ENCODE data around the gene TMEM259. TPM values are rescaled to one million over a fixed set of nuclear protein-coding genes. Genes with fewer than 3 reads are reported as not detected.

Gene TMEM259
- total and polyA plus RNA-seq, 5 donors, result 127 to 164 (median 145) TPM

- WGBS, result 89% methylated on average over 77 of the region's 77 CpGs
- Histone ChIP-seq H3K27me3 (ENCODE audit: control insufficient read depth, insufficient read depth) (no peaks in the 10 kb centered on the region), H3K27ac (ENCODE audit: low read length) (no peak overlapping the region), H3K4me1 (ENCODE audit: control insufficient read depth, insufficient read depth, low read length) (no peaks in the 10 kb centered on the region), H3K9me3 (ENCODE audit: control insufficient read depth, low read length) (no peaks in the 10 kb centered on the region), H3K4me3 (ENCODE audit: low read length) (no peak overlapping the region)
- intact Hi-C loops (cut with DNase I), result loop anchor here in 1 of 4 donors (10.0 kb wide), 1 partner anchor 48 kb away; the partner anchor contains the start of gene POLR2E
- ATAC-seq, result peak in 1 of 2 donors; percentile 18
- DNase-seq, result peak in 2 of 3 donors; percentile 39 to 63
Observed at GRCh38 chr19:1046836-1047695, 26.1 kb upstream of the TMEM259 start.

- Histone ChIP-seq H3K4me3 (ENCODE audit: low read length) (no peak overlapping the region), H3K27me3 (ENCODE audit: control insufficient read depth, insufficient read depth) (no peaks in the 10 kb centered on the region), H3K27ac (ENCODE audit: low read length) (no peak overlapping the region), H3K9me3 (ENCODE audit: control insufficient read depth, low read length) (no peaks in the 10 kb centered on the region), H3K4me1 (ENCODE audit: control insufficient read depth, insufficient read depth, low read length) (no peaks in the 10 kb centered on the region)
- intact Hi-C loops (cut with DNase I), result loop anchor here in 1 of 4 donors (10.0 kb wide), 1 partner anchor 49 kb away; the partner anchor contains the start of gene POLR2E
- ATAC-seq (no peak), DNase-seq (no peak)
- WGBS, result 95% methylated on average over 33 of the region's 33 CpGs
Observed at GRCh38 chr19:1046117-1046626, 25.2 kb upstream of the TMEM259 start.

DNA sequence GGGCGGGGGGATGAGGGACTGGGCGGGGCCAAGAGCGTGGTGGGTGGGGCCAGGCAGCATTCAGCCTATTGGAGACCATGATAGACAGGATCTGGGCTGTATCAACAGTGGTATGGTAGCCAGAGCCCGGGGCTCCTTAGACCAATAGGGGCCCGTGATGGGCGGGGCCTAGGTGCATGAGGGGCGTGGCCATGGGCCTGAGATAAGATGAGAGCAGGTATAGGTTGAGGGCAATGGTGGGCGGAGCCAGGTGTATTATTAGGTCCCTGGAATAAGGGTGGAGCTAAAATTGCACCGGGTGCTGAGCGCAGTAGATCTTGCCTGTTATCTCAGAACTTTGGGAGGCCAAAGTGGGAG lies 24.3 kb upstream of the TMEM259 start:
- Histone ChIP-seq H3K27me3 (ENCODE audit: control insufficient read depth, insufficient read depth) (no peaks in the 10 kb centered on the region), H3K27ac (ENCODE audit: low read length) (no peak overlapping the region), H3K9me3 (ENCODE audit: control insufficient read depth, low read length) (no peaks in the 10 kb centered on the region), H3K4me1 (ENCODE audit: control insufficient read depth, insufficient read depth, low read length) (no peaks in the 10 kb centered on the region), H3K4me3 (ENCODE audit: low read length) (no peak overlapping the region)
- whole genome bisulfite sequencing, result 81% methylated on average over 10 of the region's 10 CpGs
- ATAC-seq (no peak), DNase-seq (no peak)
- intact Hi-C loops (cut with DNase I), result loop anchor here in 1 of 4 donors (10.0 kb wide), 1 partner anchor 50 kb away; the partner anchor contains the start of gene POLR2E

DNA sequence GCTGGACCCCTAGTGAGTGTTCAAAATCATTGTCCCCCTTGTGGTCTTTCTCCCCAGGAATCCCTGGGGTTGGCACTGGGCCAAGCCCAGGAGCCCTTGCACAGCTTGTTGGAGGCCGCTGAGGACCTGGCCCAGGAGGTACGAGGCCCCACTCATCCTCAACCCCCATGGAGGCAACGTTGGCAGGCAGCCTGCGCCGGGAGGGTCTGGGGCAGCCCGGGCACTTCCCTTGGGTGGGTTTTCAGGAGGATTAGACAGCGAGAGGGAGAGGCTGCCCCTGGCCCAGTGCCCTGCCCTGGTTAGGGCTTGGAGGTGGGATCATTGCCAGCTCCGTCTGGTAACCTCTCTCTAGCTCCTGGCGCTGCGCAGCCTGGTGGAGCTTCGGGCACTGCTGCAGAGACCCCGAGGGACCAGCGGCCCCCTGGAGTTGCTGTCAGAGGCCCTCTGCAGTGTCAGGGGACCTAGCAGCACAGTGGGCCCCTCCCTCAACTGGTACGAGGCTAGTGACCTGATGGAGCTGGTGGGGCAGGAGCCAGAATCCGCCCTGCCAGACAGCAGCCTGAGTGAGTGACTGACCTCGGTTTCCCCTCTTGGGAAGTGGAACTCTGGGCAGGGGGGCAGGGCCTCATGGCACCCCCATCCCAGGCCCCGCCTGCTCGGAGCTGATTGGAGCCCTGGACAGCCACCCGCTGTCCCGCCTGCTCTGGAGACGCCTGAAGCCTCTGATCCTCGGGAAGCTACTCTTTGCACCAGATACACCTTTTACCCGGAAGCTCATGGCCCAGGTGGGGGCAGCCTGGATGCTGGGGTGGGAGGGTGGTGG lies 22.0 kb upstream of the TMEM259 start:
- intact Hi-C loops (cut with DNase I), result loop anchor here in 1 of 4 donors (10.0 kb wide), 1 partner anchor 52 kb away; the partner anchor contains the start of gene POLR2E
- Histone ChIP-seq H3K27ac (ENCODE audit: low read length) (no peak overlapping the region), H3K27me3 (ENCODE audit: control insufficient read depth, insufficient read depth) (no peaks in the 10 kb centered on the region), H3K9me3 (ENCODE audit: control insufficient read depth, low read length) (no peaks in the 10 kb centered on the region), H3K4me3 (ENCODE audit: low read length) (no peak overlapping the region), H3K4me1 (ENCODE audit: control insufficient read depth, insufficient read depth, low read length) (no peaks in the 10 kb centered on the region)
- 56% methylated on average over 23 of the region's 23 CpGs for WGBS
- ATAC-seq (no peak), DNase-seq (peak in 2 of 3 donors; percentile 61 to 69)

DNA sequence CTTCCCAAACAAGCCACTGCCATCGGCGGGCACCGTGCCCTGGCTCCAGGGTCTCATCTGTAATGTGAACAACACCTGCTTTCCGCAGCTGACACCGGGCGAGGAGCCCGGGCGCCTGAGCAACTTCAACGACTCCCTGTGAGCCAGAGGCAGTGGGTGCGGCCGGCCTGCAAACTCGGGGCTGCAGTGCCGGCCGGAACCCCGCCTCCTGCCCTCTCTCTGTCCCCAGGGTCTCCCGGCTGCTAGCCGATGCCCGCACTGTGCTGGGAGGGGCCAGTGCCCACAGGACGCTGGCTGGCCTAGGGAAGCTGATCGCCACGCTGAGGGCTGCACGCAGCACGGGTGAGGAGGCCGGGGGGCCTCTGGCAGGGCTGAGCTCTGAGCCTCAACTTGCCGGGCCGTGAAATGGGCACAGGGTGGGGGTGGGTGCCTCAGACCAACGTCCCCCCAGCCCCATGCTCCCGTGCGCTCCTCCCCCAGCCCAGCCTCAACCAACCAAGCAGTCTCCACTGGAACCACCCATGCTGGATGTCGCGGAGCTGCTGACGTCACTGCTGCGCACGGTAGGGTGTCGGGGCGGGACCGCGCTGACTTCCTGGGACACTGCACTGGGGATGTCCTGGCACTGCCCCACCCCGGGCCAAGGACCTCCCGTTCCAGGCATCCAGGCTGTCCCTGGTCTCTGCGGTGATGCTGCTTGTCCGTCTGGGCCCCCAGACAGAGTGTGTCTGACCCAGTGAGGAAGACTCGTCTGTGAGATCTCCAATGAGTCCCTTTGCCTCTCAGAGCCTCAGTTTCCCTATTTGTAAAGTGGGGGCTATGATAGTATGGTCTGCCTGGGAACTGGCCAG lies 21.1 kb upstream of the TMEM259 start:
- 64% methylated on average over 43 of the region's 43 CpGs for WGBS
- no peaks in the 10 kb centered on the region for H3K27me3 ChIP-seq (ENCODE audit: control insufficient read depth, insufficient read depth)
- ATAC-seq (no peak), DNase-seq (peak in 2 of 3 donors; percentile 71 to 78)
- intact Hi-C loops (cut with DNase I), result loop anchor here in 1 of 4 donors (10.0 kb wide), 1 partner anchor 53 kb away; the partner anchor contains the start of gene POLR2E
- no peak overlapping the region for H3K4me3 ChIP-seq (ENCODE audit: low read length)
- H3K9me3 ChIP-seq (ENCODE audit: control insufficient read depth, low read length), result no peaks in the 10 kb centered on the region
- H3K4me1 ChIP-seq (ENCODE audit: control insufficient read depth, insufficient read depth, low read length), result no peaks in the 10 kb centered on the region
- no peak overlapping the region for H3K27ac ChIP-seq (ENCODE audit: low read length)

DNA sequence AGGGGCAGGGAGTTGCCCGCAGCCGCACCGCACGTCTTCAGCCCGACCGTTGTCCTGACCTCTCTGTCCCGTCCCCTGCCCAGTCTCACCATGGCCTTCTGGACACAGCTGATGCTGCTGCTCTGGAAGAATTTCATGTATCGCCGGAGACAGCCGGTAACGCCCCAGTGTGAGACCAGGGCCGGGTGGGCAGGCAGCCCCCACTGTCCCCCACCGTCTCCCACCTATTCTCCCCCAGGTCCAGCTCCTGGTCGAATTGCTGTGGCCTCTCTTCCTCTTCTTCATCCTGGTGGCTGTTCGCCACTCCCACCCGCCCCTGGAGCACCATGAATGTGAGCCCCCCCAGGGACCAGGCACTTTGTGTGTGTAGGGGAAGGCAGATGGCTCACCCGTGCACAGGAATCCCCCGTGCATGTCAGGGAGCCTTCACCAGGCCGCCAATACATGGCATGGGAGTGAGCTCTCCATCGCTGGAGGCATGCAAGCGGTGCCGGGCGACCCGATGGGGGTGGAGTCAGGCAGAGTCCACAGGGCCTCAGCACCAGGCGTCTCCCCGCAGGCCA lies 20.4 kb upstream of the TMEM259 start:
- peak in 1 of 3 donors; percentile 62 for DNase-seq
- H3K4me3 ChIP-seq (ENCODE audit: low read length), result peak overlapping the region; percentile 21
- intact Hi-C loops (cut with DNase I), result loop anchor here in 1 of 4 donors (10.0 kb wide), 1 partner anchor 53 kb away; the partner anchor contains the start of gene POLR2E

GRCh38 chr19:1040476-1041271 lies 19.8 kb upstream of the TMEM259 start:
- 3% methylated on average over 27 of the region's 27 CpGs for WGBS
- intact Hi-C loops (cut with DNase I), result loop anchor here in 1 of 4 donors (10.0 kb wide), 1 partner anchor 54 kb away; the partner anchor contains the start of gene POLR2E
- no peak overlapping the region for H3K27ac ChIP-seq (ENCODE audit: low read length)
- ATAC-seq (peak; percentile 71 to 80), DNase-seq (peak; percentile 89 to 96 (median 95))
- peak overlapping the region; percentile 33 for H3K4me3 ChIP-seq (ENCODE audit: low read length)
- H3K27me3 ChIP-seq (ENCODE audit: control insufficient read depth, insufficient read depth), result no peaks in the 10 kb centered on the region
- H3K9me3 ChIP-seq (ENCODE audit: control insufficient read depth, low read length), result no peaks in the 10 kb centered on the region
- no peaks in the 10 kb centered on the region for H3K4me1 ChIP-seq (ENCODE audit: control insufficient read depth, insufficient read depth, low read length)

More for the DNA sequence above, 20.4 kb upstream of the TMEM259 start:
- ATAC-seq, result no peak
- 37% methylated on average over 26 of the region's 26 CpGs for WGBS
- H3K9me3 ChIP-seq (ENCODE audit: control insufficient read depth, low read length), result no peaks in the 10 kb centered on the region
- no peak overlapping the region for H3K27ac ChIP-seq (ENCODE audit: low read length)
- no peaks in the 10 kb centered on the region for H3K4me1 ChIP-seq (ENCODE audit: control insufficient read depth, insufficient read depth, low read length)
- no peaks in the 10 kb centered on the region for H3K27me3 ChIP-seq (ENCODE audit: control insufficient read depth, insufficient read depth)

GRCh38 chr19:1039646-1040475 lies 18.9 kb upstream of the TMEM259 start, which contains the start of gene ABCA7:
ABCA7 (plus strand) TSS chr19:1040107; CDS start chr19:1041362, 1,255 bp downstream.
- Histone ChIP-seq H3K27ac (ENCODE audit: low read length) (peak within 1 kb of the TSS; percentile 13), H3K27me3 (ENCODE audit: control insufficient read depth, insufficient read depth) (no peaks in the 10 kb centered on the region), H3K9me3 (ENCODE audit: control insufficient read depth, low read length) (no peaks in the 10 kb centered on the region), H3K4me1 (ENCODE audit: control insufficient read depth, insufficient read depth, low read length) (no peaks in the 10 kb centered on the region), H3K4me3 (ENCODE audit: low read length) (peak within 1 kb of the TSS; percentile 33)
- DNase-seq (peak; percentile 97 to 100 (median 99)), ATAC-seq (peak; percentile 95)
- intact Hi-C loops (cut with DNase I), result loop anchor here in 1 of 4 donors (10.0 kb wide), 1 partner anchor 55 kb away; the partner anchor contains the start of gene POLR2E
- under 1% methylated on average over 56 of the region's 56 CpGs for WGBS

Data from right cardiac atrium (tissue), 5 donors.